ENCODE results near the gene HNRNPD. TPM values are rescaled to one million over a fixed set of nuclear protein-coding genes. Genes with fewer than 3 reads are reported as not detected.
"Not testable (repeated sequence)": the region's sequence is repeated elsewhere in the genome, so short reads cannot be mapped to it uniquely, and the experiment has no call there.

The HNRNPD gene
- total and polyA plus RNA-seq, 12 donors: 32.2 to 430 (median 109) TPM

DNA sequence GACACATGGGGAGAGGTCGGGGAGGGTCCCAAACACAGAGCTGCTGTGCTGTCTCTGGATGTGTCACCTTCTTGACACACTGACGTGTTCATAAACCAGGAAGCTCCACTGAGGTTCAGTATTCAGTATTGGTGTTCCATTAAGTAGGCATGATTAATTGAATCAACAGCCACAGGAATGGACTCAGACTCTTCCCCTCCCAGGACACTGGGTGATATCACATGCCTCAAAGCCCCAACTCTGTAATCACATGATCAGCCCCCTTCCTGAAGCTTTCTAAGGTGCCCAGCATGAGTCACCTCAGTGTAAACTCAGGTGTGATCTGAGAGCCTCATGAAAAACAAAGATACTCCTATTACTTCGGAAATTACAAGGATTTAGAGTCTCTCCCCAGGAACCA is 21.1 kb upstream of the HNRNPD start:
- no peaks in the 10 kb centered on the region for H3K9me3 ChIP-seq (replicated peaks in 1 of 3)
- 85 to 91% (median 88%) methylated on average over 3 of the region's 3 CpGs for WGBS, 4 donors
- H3K27ac ChIP-seq: no peak overlapping the region
- intact Hi-C loops (cut with DNase I): no loop called here
- no peaks in the 10 kb centered on the region for H3K36me3 ChIP-seq (replicated peaks in 1 of 2)
- no peak for DNase-seq
- TF ChIP-seq CTCF (IDR thresholded peaks at IDR 0.05) (no peak), POLR2A (IDR thresholded peaks at IDR 0.05) (no peak)
- no peaks in the 10 kb centered on the region for H3K27me3 ChIP-seq
- no peak overlapping the region for H3K4me3 ChIP-seq
- no peaks in the 10 kb centered on the region for H3K4me1 ChIP-seq (replicated peaks in 1 of 2)

GRCh38 chr4:82390061-82390460 is 16.3 kb upstream of the HNRNPD start:
- H3K36me3 ChIP-seq (replicated peaks in 1 of 2); DNase-seq; H3K4me3 ChIP-seq; H3K9me3 ChIP-seq (replicated peaks in 1 of 3); H3K4me1 ChIP-seq (replicated peaks in 1 of 2); H3K27ac ChIP-seq; H3K27me3 ChIP-seq; intact Hi-C loops (cut with DNase I): not testable (repeated sequence)
- 81 to 95% (median 92%) methylated on average over 9 of the region's 9 CpGs for WGBS, 4 donors

DNA sequence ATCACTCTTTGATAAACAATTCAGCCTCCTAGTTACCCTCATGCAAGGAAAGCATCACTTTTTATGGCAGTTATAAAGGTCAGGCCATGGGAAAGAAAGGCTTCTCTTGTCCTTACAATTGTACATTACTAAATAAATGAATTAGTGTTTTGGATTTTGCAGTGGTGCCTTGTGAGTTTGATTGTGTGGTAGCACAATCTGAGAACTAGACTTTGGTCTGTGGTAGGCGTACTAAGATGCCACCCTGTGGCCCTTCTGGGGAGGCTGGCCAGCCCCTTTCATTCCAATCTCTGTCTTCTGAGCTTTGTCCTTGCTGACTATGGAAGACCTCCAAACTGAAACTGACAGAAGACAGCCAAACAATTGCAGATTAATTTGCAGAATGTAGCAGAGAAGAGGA is 14.6 kb upstream of the HNRNPD start:
- TF ChIP-seq CTCF (IDR thresholded peaks at IDR 0.05) (peak in 1 of 6 experiments; percentile 18), POLR2A (IDR thresholded peaks at IDR 0.05) (no peak)
- 56 to 81% (median 67%) methylated on average over 1 of the region's 1 CpG for WGBS, 4 donors
- Histone ChIP-seq H3K27ac (no peak overlapping the region), H3K4me3 (no peak overlapping the region), H3K9me3 (replicated peaks in 1 of 3) (no peaks in the 10 kb centered on the region), H3K4me1 (replicated peaks in 1 of 2) (no peaks in the 10 kb centered on the region), H3K27me3 (no peaks in the 10 kb centered on the region), H3K36me3 (replicated peaks in 1 of 2) (no peaks in the 10 kb centered on the region)
- intact Hi-C loops (cut with DNase I): no loop called here
- DNase-seq: no peak

- H3K27me3 ChIP-seq; intact Hi-C loops (cut with DNase I); H3K4me3 ChIP-seq; H3K27ac ChIP-seq; H3K4me1 ChIP-seq (replicated peaks in 1 of 2); DNase-seq; H3K9me3 ChIP-seq (replicated peaks in 1 of 3); H3K36me3 ChIP-seq (replicated peaks in 1 of 2): not testable (repeated sequence)
- WGBS, 4 donors: 90 to 97% (median 96%) methylated on average over 8 of the region's 8 CpGs
These were observed 12.5 kb upstream of the HNRNPD start for GRCh38 chr4:82386312-82386711.

GRCh38 chr4:82382751-82383150 is 9.0 kb upstream of the HNRNPD start:
- Histone ChIP-seq H3K4me1 (replicated peaks in 1 of 2) (no peaks in the 10 kb centered on the region), H3K9me3 (replicated peaks in 1 of 3) (no peaks in the 10 kb centered on the region), H3K4me3 (no peak overlapping the region), H3K36me3 (replicated peaks in 1 of 2) (no peaks in the 10 kb centered on the region), H3K27me3 (no peaks in the 10 kb centered on the region), H3K27ac (no peak overlapping the region)
- intact Hi-C loops (cut with DNase I): no loop called here
- 28 to 51% (median 35%) methylated on average over 2 of the region's 2 CpGs for WGBS, 4 donors
- DNase-seq: no peak
- TF ChIP-seq POLR2A (IDR thresholded peaks at IDR 0.05) (no peak), CTCF (IDR thresholded peaks at IDR 0.05) (no peak)
